Activated naive CD8-positive, alpha-beta T cell treated with anti-CD3 and anti-CD28 coated beads for 36 hours (primary cell): ENCODE results near the gene PTPRO. TPM values are rescaled to one million over a fixed set of nuclear protein-coding genes. Genes with fewer than 3 reads are reported as not detected.

Source experiments
- DNase-seq: peaks from one replicate; pipeline ENCODE4 v3.0.0; 2021
- H3K27ac Mint-ChIP-seq: one replicate; pipeline ENCODE4 v1.8.0; 2022; ENCODE audit warnings: mild to moderate bottlenecking, moderate library complexity, mixed read lengths
- H3K27me3 Mint-ChIP-seq: one replicate; pipeline ENCODE4 v1.8.0; 2022; ENCODE audit warnings: mild to moderate bottlenecking, mixed read lengths
- H3K36me3 Mint-ChIP-seq: one replicate; pipeline ENCODE4 v1.8.0; 2021; ENCODE audit warnings: mild to moderate bottlenecking, mixed read lengths
- H3K4me1 Mint-ChIP-seq: one replicate; pipeline ENCODE4 v1.8.0; 2021; ENCODE audit warnings: mixed read lengths
- H3K4me3 Mint-ChIP-seq: one replicate; pipeline ENCODE4 v1.8.0; 2022; ENCODE audit warnings: mild to moderate bottlenecking, moderate library complexity, mixed read lengths
- H3K9me3 Mint-ChIP-seq: one replicate; pipeline ENCODE4 v1.8.0; 2022; ENCODE audit warnings: mixed read lengths
- total RNA-seq, 2 experiments: library from RNA; stranded (reverse); gene quantifications; one replicate each; pipeline ENCODE4 v1.2.3, GENCODE V29; 2021

PTPRO gene
- total RNA-seq, 2 experiments from 2014 or later = 1.1 to 1.4 TPM

- H3K36me3 Mint-ChIP-seq = no peaks in the 10 kb centered on the region
- H3K4me1 Mint-ChIP-seq = peaks cover 3% of the 10 kb centered on the region
- no peak overlapping the region for H3K27ac Mint-ChIP-seq
- DNase-seq = no peak
- H3K9me3 Mint-ChIP-seq = no peaks in the 10 kb centered on the region
- no peaks in the 10 kb centered on the region for H3K27me3 Mint-ChIP-seq
- no peak overlapping the region for H3K4me3 Mint-ChIP-seq
Observed at GRCh38 chr12:15629108-15629507, 306.8 kb downstream of the PTPRO start.

- Mint-ChIP-seq H3K4me1 (peaks cover 3% of the 10 kb centered on the region), H3K36me3 (no peaks in the 10 kb centered on the region), H3K4me3 (no peak overlapping the region), H3K9me3 (no peaks in the 10 kb centered on the region), H3K27ac (no peak overlapping the region), H3K27me3 (no peaks in the 10 kb centered on the region)
- no peak for DNase-seq
Observed at GRCh38 chr12:15629761-15630160, 307.5 kb downstream of the PTPRO start.

- Mint-ChIP-seq H3K27ac (no peak overlapping the region), H3K9me3 (no peaks in the 10 kb centered on the region), H3K4me3 (no peak overlapping the region), H3K36me3 (no peaks in the 10 kb centered on the region), H3K27me3 (no peaks in the 10 kb centered on the region), H3K4me1 (peaks cover 3% of the 10 kb centered on the region)
- no peak for DNase-seq
Observed at GRCh38 chr12:15631007-15631715, 308.9 kb downstream of the PTPRO start.

- H3K27ac Mint-ChIP-seq = no peak overlapping the region
- peaks cover 3% of the 10 kb centered on the region for H3K27me3 Mint-ChIP-seq
- H3K36me3 Mint-ChIP-seq = no peaks in the 10 kb centered on the region
- no peak for DNase-seq
- peaks cover 3% of the 10 kb centered on the region for H3K4me1 Mint-ChIP-seq
- no peak overlapping the region for H3K4me3 Mint-ChIP-seq
- H3K9me3 Mint-ChIP-seq = no peaks in the 10 kb centered on the region
Observed at GRCh38 chr12:15632708-15633107, 310.4 kb downstream of the PTPRO start.

- Mint-ChIP-seq H3K36me3 (no peaks in the 10 kb centered on the region), H3K27ac (no peak overlapping the region), H3K9me3 (no peaks in the 10 kb centered on the region), H3K4me1 (peaks cover 1% of the 10 kb centered on the region), H3K4me3 (no peak overlapping the region), H3K27me3 (peaks cover 3% of the 10 kb centered on the region)
- no peak for DNase-seq
Observed at GRCh38 chr12:15633201-15633600, 310.9 kb downstream of the PTPRO start.

- Mint-ChIP-seq H3K4me3 (no peak overlapping the region), H3K9me3 (no peaks in the 10 kb centered on the region), H3K27ac (no peak overlapping the region), H3K36me3 (no peaks in the 10 kb centered on the region), H3K27me3 (peaks cover 3% of the 10 kb centered on the region), H3K4me1 (no peaks in the 10 kb centered on the region)
- DNase-seq = no peak
Observed at GRCh38 chr12:15634010-15634683, 311.8 kb downstream of the PTPRO start.

GRCh38 chr12:15636060-15636890, 314.0 kb downstream of the PTPRO start:
- Mint-ChIP-seq H3K27ac (no peak overlapping the region), H3K27me3 (peaks cover 3% of the 10 kb centered on the region), H3K4me1 (no peaks in the 10 kb centered on the region), H3K9me3 (no peaks in the 10 kb centered on the region), H3K36me3 (no peaks in the 10 kb centered on the region), H3K4me3 (no peak overlapping the region)
- DNase-seq = no peak

GRCh38 chr12:15638231-15638630, 315.9 kb downstream of the PTPRO start:
- H3K9me3 Mint-ChIP-seq = no peaks in the 10 kb centered on the region
- no peaks in the 10 kb centered on the region for H3K36me3 Mint-ChIP-seq
- peaks cover 3% of the 10 kb centered on the region for H3K27me3 Mint-ChIP-seq
- no peak overlapping the region for H3K27ac Mint-ChIP-seq
- no peaks in the 10 kb centered on the region for H3K4me1 Mint-ChIP-seq
- no peak for DNase-seq
- no peak overlapping the region for H3K4me3 Mint-ChIP-seq

GRCh38 chr12:15644700-15645099, 322.4 kb downstream of the PTPRO start:
- H3K27me3 Mint-ChIP-seq = no peaks in the 10 kb centered on the region
- H3K27ac Mint-ChIP-seq = no peak overlapping the region

GRCh38 chr12:15646581-15646980, 324.3 kb downstream of the PTPRO start:
- H3K27ac Mint-ChIP-seq = no peak overlapping the region
- no peaks in the 10 kb centered on the region for H3K36me3 Mint-ChIP-seq
- DNase-seq = no peak
- H3K27me3 Mint-ChIP-seq = no peaks in the 10 kb centered on the region
- no peaks in the 10 kb centered on the region for H3K9me3 Mint-ChIP-seq
- no peak overlapping the region for H3K4me3 Mint-ChIP-seq
- H3K4me1 Mint-ChIP-seq = no peaks in the 10 kb centered on the region

More at GRCh38 chr12:15644700-15645099, 322.4 kb downstream of the PTPRO start:
- Mint-ChIP-seq H3K9me3 (no peaks in the 10 kb centered on the region), H3K36me3 (no peaks in the 10 kb centered on the region), H3K4me1 (no peaks in the 10 kb centered on the region), H3K4me3 (no peak overlapping the region)
- no peak for DNase-seq

Other genes starting within 250 kb of the PTPRO start
- not detected for gene RERG, start 101.1 kb upstream of the PTPRO start, total RNA-seq